Measurements from ENCODE around the gene MAP4. TPM values are rescaled to one million over a fixed set of nuclear protein-coding genes. Genes with fewer than 3 reads are reported as not detected.
A peak's percentile ranks its signal among the peaks of the same experiment; 100 is the strongest.
"Not testable (repeated sequence)": the region's sequence is repeated elsewhere in the genome, so short reads cannot be mapped to it uniquely, and the experiment has no call there.

The MAP4 gene
- polyA plus RNA-seq, 5 donors, result 160 to 181 (median 175) TPM

DNA sequence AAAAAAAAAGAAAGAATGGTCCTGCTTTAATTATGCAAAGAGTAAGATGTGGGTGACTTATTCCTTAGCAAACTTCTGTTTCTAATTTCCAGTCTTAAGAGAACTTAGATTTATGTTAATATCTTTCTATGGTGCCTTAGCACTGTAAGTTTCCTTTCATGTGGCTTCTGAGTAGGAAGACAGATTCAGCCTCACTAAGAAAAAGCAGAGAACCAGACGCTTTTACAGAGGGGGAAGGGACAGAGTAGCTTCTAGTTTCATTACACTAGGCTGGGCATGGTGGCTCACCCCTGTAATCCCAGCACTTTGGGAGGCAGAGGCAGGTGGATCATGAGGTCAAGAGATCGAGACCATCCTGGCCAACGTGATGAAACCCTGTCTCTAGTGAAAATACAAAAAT is 118.3 kb downstream of the MAP4 start:
- DNase-seq, result no peak

DNA sequence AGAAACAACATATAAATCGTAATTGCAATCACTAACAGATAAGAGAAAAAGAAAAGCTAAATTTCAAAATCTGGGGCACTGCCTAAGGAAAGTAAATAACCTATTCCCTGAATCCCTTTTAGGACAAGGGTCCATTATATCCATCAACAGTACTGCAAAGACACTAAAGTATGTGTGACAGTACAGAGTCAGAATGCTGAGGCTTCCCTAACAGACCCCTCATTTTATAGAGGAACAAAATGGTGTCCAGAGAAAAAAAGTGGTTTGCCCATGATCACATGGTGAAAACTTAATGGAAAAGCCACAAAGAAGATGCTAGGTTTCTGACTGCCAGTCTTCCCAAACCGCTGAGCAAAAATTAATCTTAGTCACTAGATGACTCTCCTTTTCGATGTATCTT is 119.5 kb downstream of the MAP4 start:
- no peak for DNase-seq

DNA sequence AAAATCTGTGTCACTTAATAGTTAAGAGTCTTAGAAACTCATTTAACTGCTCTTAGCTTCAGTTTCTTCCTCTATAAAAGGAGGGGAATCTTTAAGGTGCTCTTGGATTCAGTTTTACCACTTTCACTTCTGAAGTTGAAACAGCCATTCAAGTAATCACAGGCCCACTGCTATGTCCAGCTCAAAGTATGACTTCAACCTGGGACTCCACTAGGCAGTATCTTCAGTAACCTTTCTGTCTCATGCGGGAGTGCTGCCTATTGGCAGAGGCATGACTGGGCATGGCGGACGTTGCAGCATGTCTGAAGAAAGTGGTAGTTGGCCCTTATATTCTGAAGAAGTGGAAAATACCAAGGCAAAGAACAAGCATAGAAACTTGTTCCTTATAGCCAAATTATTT is 121.0 kb downstream of the MAP4 start:
- no peak for DNase-seq

DNA sequence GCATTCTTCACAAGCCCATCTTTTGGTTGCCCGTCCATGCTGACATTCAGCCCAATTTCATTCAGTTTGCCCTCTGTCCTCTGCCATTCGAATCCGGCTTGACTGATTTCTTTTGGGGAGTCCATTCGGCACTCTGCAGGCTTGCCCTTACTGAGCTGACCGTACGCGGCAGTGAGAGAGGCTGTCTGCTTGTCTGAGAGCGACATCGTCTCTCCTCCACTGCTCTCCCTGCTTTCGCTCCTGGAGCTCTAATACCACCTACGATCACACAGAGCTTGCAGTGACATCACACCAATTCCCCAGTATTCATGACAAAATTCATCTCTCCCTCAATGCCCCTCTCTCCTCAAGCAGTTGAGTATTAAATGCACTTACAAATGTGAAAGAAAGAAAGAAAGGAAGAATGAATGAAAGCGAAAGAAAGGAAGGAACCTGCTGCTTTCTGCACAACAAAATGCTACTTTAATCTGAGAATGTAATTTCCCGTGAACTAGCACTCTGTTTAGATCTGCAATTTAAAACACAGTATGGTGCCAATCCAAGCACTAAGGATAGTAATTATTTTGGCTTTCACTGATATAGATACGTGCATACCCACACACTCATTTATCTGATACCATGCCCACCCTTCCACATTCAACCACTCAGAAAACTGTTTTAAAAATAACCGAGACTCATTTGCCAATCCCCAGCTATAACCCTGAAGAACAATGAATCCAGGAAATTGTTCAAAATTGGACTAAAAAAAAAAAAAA is 123.8 kb downstream of the MAP4 start:
- no peak for DNase-seq

DNA sequence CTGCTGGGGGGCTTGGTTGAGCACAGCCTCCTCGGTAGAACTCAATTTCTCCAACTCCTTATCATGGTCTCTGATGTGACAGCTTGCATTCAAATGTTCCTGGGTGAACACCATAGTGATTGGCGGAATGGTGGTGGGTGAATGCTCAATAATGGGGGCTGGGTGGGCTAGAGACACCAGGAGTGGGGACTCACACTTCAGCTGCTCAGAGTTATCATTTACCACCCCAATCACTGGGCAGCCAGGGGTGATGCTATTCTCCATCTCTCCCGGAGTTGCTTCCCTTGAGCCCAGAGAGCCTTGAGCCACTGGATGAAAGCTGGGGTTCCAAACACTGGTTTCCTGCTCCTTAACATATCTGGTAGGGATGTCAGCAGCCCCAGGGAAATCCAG is 124.6 kb downstream of the MAP4 start:
- no peak for DNase-seq

DNA sequence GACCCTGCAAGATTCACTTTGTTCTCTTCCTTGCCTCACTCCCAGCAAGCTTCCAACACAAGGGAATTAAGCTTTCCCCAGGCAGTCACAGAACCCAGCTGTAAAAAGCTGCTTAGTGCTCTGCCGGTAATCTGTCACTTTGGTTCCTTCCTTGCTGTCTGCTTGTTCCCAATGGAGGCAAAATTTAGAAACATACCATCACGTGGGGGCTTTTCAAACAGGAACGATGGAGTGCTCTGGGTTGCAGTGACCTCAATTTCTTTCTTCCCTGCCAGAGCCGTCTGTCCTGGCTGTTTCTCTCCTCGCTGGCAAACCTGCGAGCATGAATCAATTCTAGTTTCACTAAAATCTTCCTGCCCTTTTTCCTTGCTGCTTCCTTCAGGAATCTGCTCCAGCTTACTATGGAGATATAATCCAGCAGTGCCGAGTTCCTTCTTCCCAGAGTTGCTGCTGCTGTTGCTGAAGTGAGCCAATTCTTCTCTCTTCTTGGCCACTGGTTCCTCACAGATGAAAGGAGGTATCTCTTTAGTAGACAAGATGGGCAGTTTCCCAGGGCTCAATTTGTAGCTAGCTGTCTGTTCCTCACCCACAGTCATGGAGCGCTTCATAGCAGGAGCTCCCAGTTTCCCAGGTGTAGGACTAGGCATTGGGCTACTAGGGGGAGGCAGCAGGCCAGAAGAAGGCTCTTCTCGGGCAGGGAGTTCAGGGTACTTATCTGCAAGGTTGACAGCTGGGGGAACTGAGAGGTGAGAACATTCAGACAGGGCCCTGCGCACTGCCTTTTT is 125.2 kb downstream of the MAP4 start:
- peak; percentile 42 to 47 for DNase-seq

DNA sequence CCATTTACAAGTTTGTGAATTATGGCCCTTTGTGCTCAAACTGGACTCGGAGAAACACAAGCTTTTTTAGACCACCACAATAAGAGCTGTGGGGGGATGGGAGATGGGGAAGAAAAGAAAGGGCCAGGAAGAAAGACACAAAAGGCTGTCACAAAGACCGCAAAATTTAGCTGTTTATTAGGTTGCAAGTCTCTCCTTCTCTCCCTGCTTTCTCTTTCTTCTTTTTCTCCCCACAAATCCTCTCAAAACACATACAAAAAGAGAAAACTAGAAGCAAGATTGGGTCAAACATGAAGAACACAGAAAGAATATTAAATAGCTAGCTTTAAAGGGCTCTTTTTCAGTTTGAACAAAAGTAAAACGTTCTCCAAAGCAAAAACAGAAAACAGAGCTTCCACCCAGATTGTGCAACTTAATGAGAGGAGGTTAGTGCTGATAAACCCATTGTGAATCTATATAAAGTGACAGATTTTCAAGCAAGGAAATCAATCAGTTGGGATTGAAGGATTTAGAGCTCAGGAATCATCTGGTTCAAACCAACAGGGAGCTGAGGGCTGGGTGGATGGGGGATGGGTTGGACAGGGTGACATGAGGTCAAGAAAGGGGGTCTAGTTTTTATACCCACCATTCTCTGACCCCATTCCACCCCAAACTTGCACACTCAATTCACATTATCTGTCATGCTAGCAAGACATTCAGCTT is 125.9 kb downstream of the MAP4 start:
- DNase-seq, result peak; percentile 8 to 20

DNA sequence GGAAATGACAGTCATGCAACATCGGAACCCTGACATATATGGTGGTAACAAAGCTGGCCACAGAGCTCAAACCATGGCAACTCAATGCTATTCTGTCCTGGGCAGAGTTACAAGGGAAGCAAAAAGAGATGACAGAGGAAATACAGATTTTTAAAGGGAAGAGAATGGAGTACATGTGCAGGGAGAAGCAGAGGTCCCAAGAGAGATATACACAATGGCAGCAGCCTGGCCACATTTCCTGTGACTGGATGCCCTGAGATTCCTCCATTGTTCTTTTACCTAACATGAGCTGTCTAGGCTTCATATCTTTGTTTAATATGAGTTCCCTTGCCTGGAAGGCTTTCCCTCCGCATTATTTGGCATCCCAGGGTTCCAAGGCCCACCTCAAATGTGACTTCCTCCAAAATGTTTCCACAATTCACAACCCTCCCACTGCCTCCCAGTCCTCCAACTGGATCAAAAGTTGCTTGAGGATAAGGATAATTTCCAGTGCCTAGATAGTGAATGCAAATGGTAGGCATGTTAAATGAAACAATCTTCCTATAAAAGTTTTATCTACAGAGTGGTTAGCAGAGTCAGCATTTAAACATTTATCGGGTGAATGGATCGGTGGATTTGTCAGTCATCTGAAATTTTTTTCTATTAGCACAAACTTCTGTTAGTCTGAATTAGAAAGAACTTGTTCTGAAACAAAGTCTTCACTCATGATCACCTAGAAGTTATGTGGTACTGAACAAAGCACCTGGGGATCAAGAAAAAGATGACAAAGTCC is 127.0 kb downstream of the MAP4 start:
- DNase-seq, result no peak

DNA sequence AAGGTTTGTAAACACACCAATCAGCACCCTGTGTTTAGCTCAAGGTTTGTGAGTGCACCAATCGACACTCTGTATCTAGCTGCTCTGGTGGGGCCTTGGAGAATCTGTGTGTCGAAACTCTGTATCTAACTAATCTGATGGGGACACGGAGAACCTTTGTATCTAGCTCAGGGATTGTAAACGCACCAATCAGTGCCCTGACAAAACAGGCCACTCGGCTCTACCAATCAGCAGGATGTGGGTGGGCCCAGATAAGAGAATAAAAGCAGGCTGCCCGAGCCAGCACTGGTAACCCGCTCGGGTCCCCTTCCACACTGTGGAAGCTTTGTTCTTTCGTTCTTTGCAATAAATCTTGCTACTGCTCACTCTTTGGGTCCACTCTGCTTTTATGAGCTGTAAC is 128.2 kb downstream of the MAP4 start:
- DNase-seq, result not testable (repeated sequence)

DNA sequence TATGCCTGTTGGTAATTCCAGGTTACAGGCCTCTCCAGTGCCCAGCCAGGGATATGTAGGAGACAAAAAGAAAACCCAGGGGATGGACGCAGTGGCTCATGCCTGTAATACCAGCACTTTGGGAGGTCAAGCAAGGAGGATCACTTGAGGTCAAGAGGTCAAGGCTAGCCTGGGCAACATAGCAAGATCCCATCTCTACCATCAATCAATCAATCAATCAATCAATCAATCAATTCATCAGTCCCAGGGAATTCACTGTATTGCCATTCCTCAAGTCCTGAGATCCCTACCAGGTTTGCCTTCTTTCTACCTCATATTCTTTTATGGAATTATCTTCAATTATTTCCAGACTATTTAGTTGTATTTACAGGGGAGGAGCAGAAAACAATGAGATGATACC is 131.0 kb downstream of the MAP4 start:
- no peak for DNase-seq

DNA sequence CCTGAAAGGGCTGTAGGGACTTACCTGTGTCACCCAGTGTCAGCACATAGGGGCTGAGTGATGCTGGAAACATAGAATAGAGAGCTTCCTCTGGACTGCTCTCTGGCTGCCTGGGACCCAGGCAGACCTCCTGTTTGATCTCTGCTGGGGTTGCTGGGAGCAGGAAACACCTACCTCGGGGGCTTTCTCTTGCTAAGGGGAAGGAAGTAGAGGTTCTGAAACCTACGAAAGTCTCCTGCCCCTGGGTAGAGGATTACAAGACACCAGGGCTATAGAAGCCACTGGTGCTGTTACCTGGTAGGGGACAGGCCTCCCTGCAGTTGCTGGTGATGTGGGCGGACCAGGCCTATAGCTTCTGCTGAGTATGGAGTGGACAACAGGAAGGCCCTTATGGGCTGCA is 131.6 kb downstream of the MAP4 start:
- no peak for DNase-seq

DNA sequence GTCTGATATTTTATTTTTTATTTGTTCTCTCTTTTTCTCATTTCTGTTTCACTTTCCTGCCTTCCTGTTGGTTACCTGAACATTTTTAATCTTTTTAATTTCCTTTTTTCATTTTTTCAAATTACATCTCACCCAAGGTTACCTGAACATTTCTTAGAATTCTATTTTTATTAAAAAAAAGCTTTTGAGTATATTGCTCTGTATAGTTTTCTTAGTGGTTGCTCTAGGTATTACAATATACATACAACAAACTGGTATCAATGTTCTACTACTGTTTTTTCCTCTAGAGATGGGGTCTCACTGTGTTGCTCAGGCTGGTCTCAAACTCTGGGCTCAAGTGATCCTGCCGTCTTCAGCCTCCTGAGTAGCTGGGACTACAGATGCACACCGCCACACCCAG is 133.9 kb downstream of the MAP4 start:
- no peak for DNase-seq

DNA sequence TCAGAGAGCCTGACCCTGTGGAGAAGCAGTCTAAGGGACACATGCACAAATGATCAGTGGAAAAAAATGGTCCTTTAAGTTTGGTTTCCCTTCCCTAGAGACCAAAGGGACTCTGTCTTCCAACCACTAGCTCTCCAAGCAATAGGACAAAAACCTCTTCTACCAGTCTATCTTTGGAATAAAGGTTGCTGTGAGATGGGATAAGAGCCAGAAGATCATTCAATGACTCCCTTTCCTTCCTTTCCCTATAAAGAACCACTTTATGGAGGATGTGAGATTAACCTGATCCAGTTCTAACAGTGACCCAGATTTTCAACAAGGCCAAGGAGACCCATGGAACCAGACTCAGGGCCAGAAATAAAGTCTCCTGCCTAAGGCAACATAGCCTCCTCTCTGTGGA is 138.5 kb downstream of the MAP4 start:
- DNase-seq, result no peak

DNA sequence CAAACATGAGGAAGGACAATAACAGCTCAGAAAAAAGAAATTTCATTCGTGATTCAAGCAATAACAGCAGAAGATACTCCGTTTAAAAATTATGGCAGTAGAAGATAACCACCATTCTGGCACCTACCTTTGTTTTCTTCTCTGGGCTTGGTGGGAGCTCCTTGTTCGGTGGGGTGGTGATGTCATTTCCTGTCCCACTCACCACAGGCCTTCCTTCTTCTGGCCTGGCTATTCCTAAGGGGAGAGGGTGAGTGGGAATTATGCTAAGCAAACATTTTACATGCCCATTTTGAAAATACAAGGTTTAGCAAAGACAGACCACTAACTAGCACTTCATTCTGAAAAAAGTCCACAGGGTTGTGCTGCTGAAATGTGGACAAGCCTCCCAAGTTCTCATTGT is 138.9 kb downstream of the MAP4 start:
- DNase-seq, result no peak

DNA sequence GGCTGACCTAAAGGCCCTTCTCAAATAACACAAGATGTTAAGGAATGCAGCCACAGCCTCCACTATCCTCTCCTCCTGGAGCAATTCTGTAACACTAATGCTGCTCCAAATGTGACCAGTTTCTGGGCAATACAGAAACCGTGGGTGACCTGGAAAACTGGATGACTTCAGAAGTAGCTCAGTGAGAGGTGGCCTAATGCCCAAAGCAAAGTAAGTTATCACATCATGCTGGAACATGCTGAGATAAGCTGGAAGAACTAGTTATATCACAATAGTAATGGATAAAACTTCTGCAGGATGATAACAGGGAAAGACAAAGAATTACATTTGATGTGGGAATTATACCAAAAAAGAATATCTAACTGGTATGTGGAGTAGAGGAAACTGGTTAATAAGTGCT is 141.3 kb downstream of the MAP4 start:
- no peak for DNase-seq

DNA sequence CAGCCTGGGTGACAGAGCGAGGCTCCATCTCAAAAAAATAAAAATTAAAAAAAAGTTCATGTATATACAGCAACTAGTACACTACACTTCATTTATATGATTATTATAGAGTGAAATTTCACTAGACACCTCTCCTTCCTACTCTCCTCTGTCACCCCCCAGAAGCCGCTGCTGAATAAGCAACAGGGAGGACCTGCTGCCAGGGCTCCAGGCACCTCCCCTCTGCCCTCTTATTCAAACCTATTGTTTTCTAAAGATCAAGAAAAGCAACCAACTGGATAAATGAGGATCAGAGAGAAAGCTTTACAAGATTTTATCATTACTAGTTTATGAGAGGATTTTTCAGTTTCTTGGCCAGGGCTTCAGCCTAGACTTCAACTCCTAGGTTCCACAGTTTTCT is 141.8 kb downstream of the MAP4 start:
- DNase-seq, result no peak

DNA sequence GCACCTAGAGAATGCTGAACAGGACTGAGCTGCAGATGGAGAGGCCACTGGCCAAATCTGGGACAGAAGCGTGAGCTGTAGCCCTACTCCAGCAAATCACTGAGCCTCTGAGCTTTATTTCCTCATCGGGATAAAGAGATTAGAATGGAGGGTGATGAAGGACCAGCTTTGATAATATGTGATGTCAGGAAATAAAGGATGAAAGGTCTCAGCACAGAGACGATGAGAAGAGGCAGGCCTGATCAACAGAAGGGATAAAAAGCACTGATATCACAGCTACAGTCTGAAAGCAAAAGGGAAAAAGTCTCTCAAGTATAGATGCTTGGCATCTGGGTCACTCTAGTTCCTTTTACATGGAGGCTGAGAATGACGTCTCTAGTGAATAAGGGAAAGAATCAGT is 143.3 kb downstream of the MAP4 start:
- DNase-seq, result no peak

DNA sequence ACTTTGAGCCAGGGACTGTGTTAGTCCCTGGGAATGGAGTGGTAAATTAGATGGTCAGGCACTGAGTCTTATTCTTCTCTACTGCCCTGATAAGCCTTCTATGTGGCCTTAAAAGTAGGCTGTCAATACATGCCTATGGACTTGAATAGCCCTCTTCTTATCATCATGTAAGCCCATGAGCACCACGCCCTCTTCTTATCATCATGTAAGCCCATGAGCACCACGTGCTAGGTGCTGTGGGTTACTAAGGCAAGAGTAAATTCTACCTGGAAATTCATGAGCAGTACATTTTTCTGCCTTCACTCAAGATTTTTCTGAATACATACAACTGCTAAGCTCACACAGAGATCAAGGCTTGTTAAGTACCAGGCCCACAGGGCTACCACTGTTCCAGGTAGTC is 144.8 kb downstream of the MAP4 start:
- no peak for DNase-seq

DNA sequence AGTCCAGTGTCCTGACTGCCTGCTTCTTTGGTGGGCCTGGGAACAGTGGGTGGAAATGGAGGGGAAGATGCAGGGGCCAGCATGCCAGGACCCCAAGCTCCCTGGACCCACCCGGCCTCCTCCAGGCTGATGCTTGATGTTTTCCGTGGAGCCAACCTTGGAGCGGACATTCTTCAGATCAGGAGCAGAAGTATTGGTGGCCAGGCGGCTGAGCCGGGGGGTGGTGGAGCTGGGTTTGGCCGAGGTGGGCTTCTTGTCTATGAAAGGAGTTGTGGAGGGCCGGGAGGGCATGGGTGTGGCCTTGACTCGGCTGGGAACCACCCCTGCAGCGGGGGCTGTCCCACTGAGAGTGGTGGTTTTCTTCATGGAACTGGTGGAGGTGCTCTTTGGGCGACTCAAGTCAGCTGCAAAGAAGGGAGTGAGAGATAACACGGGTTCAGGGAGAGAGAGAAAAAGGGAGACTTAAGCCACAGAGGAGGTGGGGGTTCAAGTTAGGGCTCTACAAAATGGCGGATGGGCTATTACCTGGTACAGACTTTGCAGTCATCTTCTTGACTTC is 145.4 kb downstream of the MAP4 start:
- no peak for DNase-seq

DNA sequence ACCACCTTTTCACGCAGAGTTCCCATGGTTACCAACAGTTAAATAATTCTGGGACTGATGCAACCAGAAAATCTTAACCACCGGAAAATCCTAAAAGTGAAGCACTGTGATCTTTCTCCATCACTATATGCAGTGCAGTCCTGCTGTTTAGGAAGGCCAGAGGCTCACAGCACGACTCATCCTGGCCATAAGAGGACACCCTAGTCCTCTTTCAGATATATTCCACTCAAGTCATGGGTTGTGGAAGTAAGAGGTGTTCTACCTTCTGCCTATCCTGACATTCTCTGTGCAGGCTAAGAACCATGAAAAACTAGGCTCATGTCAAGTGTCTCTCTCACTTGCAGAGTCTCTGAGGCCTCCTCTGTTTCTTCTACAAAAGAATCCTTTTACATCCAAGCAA is 146.1 kb downstream of the MAP4 start:
- no peak for DNase-seq

DNA sequence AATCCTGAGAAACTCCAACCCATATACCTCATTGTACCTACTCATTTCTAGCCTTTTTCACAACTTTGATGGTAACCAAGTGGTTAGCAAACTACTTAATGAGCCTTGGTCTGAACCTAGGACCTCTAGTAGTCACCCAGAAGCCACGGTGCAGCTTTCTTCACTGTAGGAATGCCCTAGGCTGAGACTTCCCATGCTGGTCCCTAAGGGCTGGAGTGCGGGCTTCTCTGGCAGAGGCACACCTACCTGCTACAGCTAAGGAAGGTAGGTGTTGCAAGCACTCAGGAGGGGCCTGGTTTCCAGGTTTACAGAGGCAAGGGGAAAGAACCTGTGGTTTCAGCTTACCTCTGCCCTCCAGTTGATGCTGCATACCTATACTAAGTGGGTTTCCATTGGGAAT is 147.9 kb downstream of the MAP4 start:
- DNase-seq, result no peak

Measured in right lung (tissue), 5 donors.